ENCODE measurements around the gene WAS. TPM values are rescaled to one million over a fixed set of nuclear protein-coding genes. Genes with fewer than 3 reads are reported as not detected.
"Not testable (repeated sequence)": the region's sequence is repeated elsewhere in the genome, so short reads cannot be mapped to it uniquely, and the experiment has no call there.

WAS gene
- total RNA-seq, 4 donors from 2014 or later = 1.3 to 4.1 (median 3.2) TPM

DNA sequence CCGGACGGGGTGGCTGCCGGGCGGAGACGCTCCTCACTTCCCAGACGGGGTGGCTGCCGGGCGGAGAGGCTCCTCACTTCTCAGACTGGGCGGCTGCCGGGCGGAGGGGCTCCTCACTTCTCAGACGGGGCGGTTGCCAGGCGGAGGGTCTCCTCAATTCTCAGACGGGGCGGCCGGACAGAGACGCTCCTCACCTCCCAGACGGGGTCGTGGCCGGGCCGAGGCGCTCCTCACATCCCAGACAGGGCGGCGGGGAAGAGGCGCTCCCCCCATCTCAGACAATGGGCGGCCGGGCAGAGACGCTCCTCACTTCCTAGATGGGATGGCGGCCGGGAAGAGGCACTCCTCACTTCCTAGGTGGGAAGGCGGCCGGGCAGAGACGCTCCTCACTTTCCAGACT lies 23.9 kb upstream of the WAS start:
- peak in 1 of 2 donors; percentile 52 for DNase-seq (ENCODE audit: low spot score in 2 of 2)
- H3K4me3 ChIP-seq (ENCODE audit: low read depth, poor library complexity, severe bottlenecking); intact Hi-C loops (cut with DNase I; ENCODE audit: low total_unique reads): not testable (repeated sequence)
- 90% methylated on average over 6 of the region's 34 CpGs; no CpG with 5 or more reads in 1 of the 2 donors for WGBS, 2 donors

DNA sequence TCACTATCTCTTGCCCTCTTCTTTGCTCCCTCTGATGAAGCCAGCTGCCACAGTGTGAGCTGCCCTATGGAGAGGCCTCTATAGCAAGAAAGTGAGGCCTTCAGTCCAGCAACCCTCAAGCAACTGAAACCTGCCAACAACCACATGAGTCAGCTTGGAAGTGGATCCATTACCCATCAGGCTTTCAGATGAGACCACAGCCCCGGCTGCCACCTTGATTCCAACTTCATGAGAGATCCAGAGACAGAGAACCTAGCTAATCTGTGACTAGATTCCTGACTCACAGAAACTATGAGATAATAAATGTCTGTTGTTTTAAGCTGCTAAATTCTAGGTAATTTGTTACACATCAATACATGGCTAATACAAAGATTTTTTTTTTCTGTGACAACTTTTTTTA lies 20.4 kb upstream of the WAS start:
- WGBS, 2 donors = 70 to 100% methylated on average over 1 of the region's 1 CpG

DNA sequence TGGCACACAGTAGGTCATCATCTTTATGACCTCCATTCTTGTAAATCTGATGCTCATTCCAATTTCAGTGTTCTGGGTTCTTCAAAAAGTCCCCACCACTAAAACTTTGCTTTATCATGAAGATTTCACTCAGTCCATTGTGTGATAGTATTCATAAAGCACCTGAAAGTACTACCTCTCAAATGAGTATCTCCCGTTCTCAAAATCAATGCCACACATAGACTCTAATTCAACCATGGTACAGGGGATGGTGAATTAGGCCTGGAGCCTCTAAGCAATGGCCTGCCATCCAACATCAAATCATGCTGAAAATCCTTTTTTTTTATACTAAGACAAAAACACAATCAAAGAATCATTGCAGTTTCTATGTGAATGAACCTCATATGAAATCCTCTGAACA lies 19.4 kb upstream of the WAS start:
- WGBS, 2 donors = 87 to 93% methylated on average over 1 of the region's 1 CpG
- intact Hi-C loops (cut with DNase I; ENCODE audit: low total_unique reads) = no loop called here
- TF ChIP-seq, protein P1, sequence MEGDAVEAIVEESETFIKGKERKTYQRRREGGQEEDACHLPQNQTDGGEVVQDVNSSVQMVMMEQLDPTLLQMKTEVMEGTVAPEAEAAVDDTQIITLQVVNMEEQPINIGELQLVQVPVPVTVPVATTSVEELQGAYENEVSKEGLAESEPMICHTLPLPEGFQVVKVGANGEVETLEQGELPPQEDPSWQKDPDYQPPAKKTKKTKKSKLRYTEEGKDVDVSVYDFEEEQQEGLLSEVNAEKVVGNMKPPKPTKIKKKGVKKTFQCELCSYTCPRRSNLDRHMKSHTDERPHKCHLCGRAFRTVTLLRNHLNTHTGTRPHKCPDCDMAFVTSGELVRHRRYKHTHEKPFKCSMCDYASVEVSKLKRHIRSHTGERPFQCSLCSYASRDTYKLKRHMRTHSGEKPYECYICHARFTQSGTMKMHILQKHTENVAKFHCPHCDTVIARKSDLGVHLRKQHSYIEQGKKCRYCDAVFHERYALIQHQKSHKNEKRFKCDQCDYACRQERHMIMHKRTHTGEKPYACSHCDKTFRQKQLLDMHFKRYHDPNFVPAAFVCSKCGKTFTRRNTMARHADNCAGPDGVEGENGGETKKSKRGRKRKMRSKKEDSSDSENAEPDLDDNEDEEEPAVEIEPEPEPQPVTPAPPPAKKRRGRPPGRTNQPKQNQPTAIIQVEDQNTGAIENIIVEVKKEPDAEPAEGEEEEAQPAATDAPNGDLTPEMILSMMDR (IDR thresholded peaks at IDR 0.05) = no peak
- TF ChIP-seq POLR2A (IDR thresholded peaks at IDR 0.05) = no peak
- DNase-seq (ENCODE audit: low spot score in 2 of 2) = no peak
- no peak overlapping the region for H3K4me3 ChIP-seq (ENCODE audit: low read depth, poor library complexity, severe bottlenecking)

More for the DNA sequence above, 20.4 kb upstream of the WAS start:
- no peak overlapping the region for H3K4me3 ChIP-seq (ENCODE audit: low read depth, poor library complexity, severe bottlenecking)
- DNase-seq (ENCODE audit: low spot score in 2 of 2) = peak in 1 of 2 donors; percentile 20
- TF ChIP-seq, protein P1 (IDR thresholded peaks at IDR 0.05) = no peak
- TF ChIP-seq POLR2A (IDR thresholded peaks at IDR 0.05) = no peak
- intact Hi-C loops (cut with DNase I; ENCODE audit: low total_unique reads) = no loop called here

GRCh38 chrX:48665991-48666390 lies 17.6 kb upstream of the WAS start:
- WGBS, 2 donors = 69 to 74% methylated on average over 2 of the region's 2 CpGs
- no peak overlapping the region for H3K4me3 ChIP-seq (ENCODE audit: low read depth, poor library complexity, severe bottlenecking)
- TF ChIP-seq, protein P1 (IDR thresholded peaks at IDR 0.05) = no peak
- no peak for TF ChIP-seq POLR2A (IDR thresholded peaks at IDR 0.05)
- intact Hi-C loops (cut with DNase I; ENCODE audit: low total_unique reads) = no loop called here
- DNase-seq (ENCODE audit: low spot score in 2 of 2) = no peak

- no peak for TF ChIP-seq POLR2A (IDR thresholded peaks at IDR 0.05)
- TF ChIP-seq, protein P1 (IDR thresholded peaks at IDR 0.05) = no peak
- intact Hi-C loops (cut with DNase I; ENCODE audit: low total_unique reads) = no loop called here
- DNase-seq (ENCODE audit: low spot score in 2 of 2) = no peak
- WGBS, 2 donors = 71 to 77% methylated on average over 2 to 4 of the region's 4 CpGs
- H3K4me3 ChIP-seq (ENCODE audit: low read depth, poor library complexity, severe bottlenecking) = no peak overlapping the region
Observed at GRCh38 chrX:48666649-48667048, 16.9 kb upstream of the WAS start.

GRCh38 chrX:48667509-48667908 lies 16.1 kb upstream of the WAS start:
- TF ChIP-seq POLR2A (IDR thresholded peaks at IDR 0.05) = no peak
- TF ChIP-seq, protein P1 (IDR thresholded peaks at IDR 0.05) = no peak
- 73 to 80% methylated on average over 4 of the region's 4 CpGs for WGBS, 2 donors

GRCh38 chrX:48668187-48668586 lies 15.4 kb upstream of the WAS start:
- intact Hi-C loops (cut with DNase I; ENCODE audit: low total_unique reads); H3K4me3 ChIP-seq (ENCODE audit: low read depth, poor library complexity, severe bottlenecking); DNase-seq (ENCODE audit: low spot score in 2 of 2): not testable (repeated sequence)
- WGBS, 2 donors = 83 to 89% methylated on average over 10 to 11 of the region's 11 CpGs

More at GRCh38 chrX:48667509-48667908, 16.1 kb upstream of the WAS start:
- intact Hi-C loops (cut with DNase I; ENCODE audit: low total_unique reads) = no loop called here
- DNase-seq (ENCODE audit: low spot score in 2 of 2) = no peak
- no peak overlapping the region for H3K4me3 ChIP-seq (ENCODE audit: low read depth, poor library complexity, severe bottlenecking)
